IPS-15b (cell line): ENCODE measurements around the gene FASTK.
"Not testable (repeated sequence)": the region's sequence is repeated elsewhere in the genome, so short reads cannot be mapped to it uniquely, and the experiment has no call there.

ENCODE experiments used
- H3K27me3 ChIP-seq: one replicate; pipeline ENCODE4 v1.6.1; 2013; ENCODE audit warnings: low read length; ENCODE audit not compliant: control insufficient read depth, insufficient read depth
- H3K36me3 ChIP-seq: one replicate; pipeline ENCODE4 v1.6.1; 2013; ENCODE audit warnings: low read length; ENCODE audit not compliant: control insufficient read depth, insufficient read depth
- H3K4me1 ChIP-seq: one replicate; pipeline ENCODE4 v1.6.1; 2013; ENCODE audit warnings: mild to moderate bottlenecking, low read length; ENCODE audit not compliant: control insufficient read depth, insufficient read depth
- H3K4me3 ChIP-seq: one replicate; pipeline ENCODE4 v1.5.1; 2013; ENCODE audit warnings: low read depth, low read length
- H3K9ac ChIP-seq: one replicate; pipeline ENCODE4 v1.6.1; 2013; ENCODE audit warnings: low read depth, mild to moderate bottlenecking, low read length
- H3K9me3 ChIP-seq: one replicate; pipeline ENCODE4 v1.6.1; 2013; ENCODE audit warnings: mild to moderate bottlenecking, low read length; ENCODE audit not compliant: control insufficient read depth, insufficient read depth

The FASTK gene

DNA sequence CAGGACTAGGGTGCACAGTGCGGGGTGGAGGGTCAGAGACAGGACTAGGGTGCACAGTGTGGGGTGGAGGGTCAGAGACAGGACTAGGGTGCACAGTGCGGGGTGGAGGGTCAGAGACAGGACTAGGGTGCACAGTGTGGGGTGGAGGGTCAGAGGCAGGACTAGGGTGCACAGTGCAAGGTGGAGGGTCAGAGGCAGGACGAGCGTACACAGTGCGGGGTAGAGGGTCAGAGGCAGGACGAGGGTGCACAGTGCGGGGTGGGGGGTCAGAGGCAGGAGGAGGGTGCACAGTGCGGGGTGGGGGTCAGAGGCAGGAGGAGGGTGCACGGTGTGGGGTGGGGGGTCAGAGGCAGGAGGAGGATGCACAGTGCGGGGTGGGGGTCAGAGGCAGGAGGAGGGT lies 37.2 kb downstream of the FASTK start:
- not testable (repeated sequence) for H3K36me3 ChIP-seq, H3K9ac ChIP-seq

DNA sequence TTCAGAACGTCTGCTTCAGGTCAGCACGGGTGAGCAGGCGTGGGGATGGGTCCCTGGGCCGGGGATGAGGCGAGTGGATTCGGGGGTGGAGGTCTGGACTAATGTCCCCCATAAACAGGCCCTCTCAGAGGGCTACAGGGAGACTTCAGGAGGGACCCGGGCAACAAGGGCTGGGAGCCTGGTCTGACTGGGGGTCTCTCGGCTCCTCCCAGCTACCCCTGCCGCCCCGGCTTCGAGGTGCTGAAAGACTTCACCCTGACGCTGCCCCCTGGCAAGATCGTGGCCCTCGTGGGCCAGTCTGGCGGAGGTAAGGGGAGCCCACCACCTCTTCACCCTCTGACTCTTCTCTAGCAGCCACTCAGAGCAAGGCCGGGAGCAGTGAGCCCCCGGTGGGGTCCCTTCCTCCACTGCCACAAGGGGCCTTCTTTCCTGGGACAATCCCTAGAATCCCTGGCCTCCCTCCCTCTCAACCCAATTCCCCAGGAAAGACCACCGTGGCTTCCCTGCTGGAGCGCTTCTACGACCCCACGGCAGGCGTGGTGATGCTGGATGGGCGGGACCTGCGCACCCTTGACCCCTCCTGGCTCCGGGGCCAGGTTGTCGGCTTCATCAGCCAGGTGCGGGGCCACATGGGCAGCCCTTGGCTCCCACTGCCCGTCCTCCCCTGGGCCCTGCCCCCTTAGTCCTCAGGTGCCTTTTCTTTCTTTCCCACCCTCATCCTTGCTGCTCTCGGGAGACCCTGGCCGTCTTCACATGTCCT lies 39.8 kb downstream of the FASTK start:
- Histone ChIP-seq H3K9ac (no peak overlapping the region), H3K9me3 (no peaks in the 10 kb centered on the region), H3K4me3 (no peak overlapping the region), H3K36me3 (peaks cover 8% of the 10 kb centered on the region), H3K27me3 (no peaks in the 10 kb centered on the region), H3K4me1 (no peaks in the 10 kb centered on the region)

More for the DNA sequence above, 37.2 kb downstream of the FASTK start:
- not testable (repeated sequence) for H3K27me3 ChIP-seq, H3K9me3 ChIP-seq, H3K4me3 ChIP-seq, H3K4me1 ChIP-seq

DNA sequence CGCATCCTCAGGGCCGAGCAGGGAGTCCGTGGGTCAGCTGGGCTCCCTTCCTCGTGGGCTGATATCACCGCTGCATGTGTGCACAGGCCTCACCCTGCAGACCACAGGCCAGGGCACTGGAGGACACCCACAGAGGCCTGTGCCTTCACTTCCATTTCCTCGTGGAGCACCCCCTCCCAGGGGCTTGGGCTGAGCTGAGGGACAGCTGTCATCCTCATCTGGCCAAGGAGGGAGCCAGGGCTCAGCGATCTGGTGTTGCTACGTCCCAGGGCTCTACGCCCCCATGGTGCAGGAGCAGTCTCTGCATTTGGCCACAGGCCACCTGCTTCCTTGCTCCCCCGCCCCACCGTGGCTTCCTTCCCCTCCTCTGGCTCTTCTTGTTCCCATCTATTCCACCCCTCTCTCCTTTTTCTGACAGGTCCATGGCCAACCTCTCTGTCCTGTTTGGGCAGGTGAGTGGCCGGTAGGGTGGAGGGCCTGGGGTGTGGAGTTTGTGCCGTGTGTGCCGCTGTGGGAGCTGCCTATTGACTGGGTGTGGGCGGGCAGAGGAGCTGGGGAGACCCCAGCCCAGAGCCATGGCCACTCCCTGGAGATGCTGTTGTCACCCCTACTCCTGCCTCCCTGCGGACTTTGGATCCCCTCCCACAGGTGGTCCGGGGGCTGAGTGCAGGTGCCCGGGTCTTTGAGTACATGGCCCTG lies 40.6 kb downstream of the FASTK start:
- Histone ChIP-seq H3K36me3 (peaks cover 16% of the 10 kb centered on the region), H3K9ac (no peak overlapping the region), H3K4me3 (no peak overlapping the region)

DNA sequence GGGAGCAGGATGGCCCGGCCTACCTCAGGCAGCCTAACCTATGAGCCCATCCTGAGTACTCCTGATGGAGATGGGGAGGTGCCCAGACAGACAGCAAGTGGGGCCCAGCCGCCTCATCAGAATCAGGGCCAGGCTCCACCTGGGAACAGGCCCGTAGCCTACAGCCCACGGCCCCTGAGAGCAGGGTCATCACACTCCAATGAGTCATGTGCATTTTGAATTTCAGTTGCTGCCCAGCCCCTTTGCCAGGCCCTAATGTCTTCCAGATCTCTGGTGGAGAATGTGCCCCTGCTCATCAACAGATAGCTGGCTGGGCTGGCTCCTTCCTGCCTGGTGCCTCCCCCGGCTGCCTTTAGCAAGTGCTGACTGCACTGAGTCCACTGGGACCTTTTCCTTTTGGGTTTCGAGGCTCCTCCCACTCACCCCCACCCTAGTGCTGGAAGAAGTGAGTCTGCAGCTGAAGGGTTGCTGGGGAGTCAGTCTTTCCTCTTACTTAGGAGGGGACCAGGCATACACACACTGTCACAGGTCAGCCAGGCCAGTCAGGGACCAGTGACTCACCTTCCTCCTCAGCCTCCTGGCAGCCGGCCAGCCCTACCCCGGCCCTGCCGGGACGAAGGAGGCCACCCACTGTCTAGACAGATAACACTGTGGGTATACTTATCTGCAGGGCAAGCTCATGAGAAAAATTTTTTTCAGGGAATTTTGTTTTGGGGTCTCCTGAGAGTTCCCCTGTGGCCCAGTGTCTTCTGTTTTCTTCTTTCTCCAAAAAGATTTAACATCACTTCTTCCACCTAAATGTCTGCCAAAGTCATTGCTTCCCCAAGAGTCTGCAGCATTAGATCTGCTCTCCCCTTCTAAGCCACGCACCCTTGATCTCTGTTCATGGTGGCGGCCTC lies 41.4 kb downstream of the FASTK start:
- Histone ChIP-seq H3K4me1 (no peaks in the 10 kb centered on the region), H3K9me3 (no peaks in the 10 kb centered on the region), H3K4me3 (no peak overlapping the region), H3K36me3 (peaks cover 23% of the 10 kb centered on the region), H3K9ac (no peak overlapping the region), H3K27me3 (no peaks in the 10 kb centered on the region)

More for the DNA sequence above, 40.6 kb downstream of the FASTK start:
- no peaks in the 10 kb centered on the region for H3K9me3 ChIP-seq
- no peaks in the 10 kb centered on the region for H3K27me3 ChIP-seq
- no peaks in the 10 kb centered on the region for H3K4me1 ChIP-seq

DNA sequence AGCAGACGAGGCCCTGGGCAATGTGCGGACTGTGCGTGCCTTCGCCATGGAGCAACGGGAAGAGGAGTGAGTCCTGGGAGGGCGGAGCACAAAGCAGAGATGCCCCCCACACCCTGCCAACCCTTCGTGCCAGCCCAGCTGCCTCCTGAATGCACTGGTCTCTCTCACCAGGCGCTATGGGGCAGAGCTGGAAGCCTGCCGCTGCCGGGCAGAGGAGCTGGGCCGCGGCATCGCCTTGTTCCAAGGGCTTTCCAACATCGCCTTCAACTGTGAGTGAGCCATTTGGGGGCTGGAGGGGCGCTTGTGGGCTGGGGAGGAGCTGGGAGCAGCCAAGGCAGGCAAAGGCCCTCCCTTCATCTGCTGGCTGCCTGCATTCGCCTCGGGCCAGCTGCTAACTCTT lies 44.7 kb downstream of the FASTK start:
- Histone ChIP-seq H3K36me3 (peaks cover 24% of the 10 kb centered on the region), H3K4me3 (no peak overlapping the region), H3K9ac (no peak overlapping the region), H3K9me3 (no peaks in the 10 kb centered on the region), H3K4me1 (no peaks in the 10 kb centered on the region), H3K27me3 (no peaks in the 10 kb centered on the region)

DNA sequence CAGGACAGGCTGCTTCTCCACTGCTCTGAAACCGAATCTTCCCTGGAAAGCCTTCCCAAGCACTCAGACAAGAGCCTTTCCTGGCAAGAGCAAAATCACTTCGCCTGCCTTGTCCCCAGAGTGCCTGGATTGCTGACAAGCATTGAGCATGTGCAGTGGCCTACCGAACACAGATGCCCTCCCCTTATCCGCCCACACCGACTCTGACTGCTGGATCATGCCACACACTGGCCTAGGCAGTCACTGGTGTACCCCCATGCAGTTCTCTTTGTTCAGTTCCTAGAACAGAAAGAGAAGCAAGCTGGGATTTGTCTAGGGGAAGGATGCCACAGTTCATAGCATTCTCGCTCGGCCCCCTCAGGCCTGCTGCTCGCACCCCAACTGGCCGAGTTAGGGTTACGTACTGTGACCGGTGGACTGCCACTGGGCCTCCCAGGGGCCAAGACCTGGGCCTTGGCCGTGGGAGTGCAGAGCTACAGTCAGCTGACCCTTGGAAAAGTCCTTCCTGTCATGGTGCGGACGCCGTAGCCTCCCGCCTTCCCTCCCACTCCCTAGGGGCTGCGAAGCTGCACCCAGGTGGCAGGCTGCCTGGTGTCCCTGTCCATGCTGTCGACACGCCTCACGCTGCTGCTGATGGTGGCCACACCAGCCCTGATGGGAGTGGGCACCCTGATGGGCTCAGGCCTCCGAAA lies 45.4 kb downstream of the FASTK start:
- Histone ChIP-seq H3K9ac (no peak overlapping the region), H3K27me3 (no peaks in the 10 kb centered on the region), H3K4me3 (no peak overlapping the region), H3K36me3 (peaks cover 24% of the 10 kb centered on the region), H3K9me3 (no peaks in the 10 kb centered on the region), H3K4me1 (no peaks in the 10 kb centered on the region)

DNA sequence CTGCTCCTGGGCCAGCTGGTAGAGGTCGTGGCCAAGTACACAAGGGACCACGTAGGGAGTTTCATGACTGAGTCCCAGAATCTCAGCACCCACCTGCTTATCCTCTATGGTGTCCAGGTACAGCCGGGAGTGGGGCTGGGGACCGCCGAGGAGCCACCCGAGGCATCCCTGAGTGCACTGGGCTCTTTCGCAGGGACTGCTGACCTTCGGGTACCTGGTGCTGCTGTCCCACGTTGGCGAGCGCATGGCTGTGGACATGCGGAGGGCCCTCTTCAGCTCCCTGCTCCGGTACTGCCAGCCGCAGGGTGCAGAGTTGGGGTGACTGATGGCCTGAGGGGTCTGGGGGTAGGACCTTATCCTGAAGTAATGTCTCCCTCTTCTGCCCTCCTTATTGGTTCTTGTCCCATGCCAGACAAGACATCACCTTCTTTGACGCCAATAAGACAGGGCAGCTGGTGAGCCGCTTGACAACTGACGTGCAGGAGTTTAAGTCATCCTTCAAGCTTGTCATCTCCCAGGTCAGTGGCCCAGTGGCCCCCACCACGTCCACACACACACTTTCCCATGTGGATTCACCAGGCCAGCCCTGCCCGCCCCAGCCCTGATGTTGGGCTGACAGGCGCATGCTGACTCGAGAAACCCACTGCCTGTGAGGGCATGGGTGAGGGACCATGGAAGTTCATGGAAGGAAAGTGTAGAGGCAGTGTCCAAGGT lies 46.1 kb downstream of the FASTK start:
- no peaks in the 10 kb centered on the region for H3K9me3 ChIP-seq
- no peaks in the 10 kb centered on the region for H3K4me1 ChIP-seq
- no peak overlapping the region for H3K9ac ChIP-seq
- no peak overlapping the region for H3K4me3 ChIP-seq
- peaks cover 24% of the 10 kb centered on the region for H3K36me3 ChIP-seq
- no peaks in the 10 kb centered on the region for H3K27me3 ChIP-seq

DNA sequence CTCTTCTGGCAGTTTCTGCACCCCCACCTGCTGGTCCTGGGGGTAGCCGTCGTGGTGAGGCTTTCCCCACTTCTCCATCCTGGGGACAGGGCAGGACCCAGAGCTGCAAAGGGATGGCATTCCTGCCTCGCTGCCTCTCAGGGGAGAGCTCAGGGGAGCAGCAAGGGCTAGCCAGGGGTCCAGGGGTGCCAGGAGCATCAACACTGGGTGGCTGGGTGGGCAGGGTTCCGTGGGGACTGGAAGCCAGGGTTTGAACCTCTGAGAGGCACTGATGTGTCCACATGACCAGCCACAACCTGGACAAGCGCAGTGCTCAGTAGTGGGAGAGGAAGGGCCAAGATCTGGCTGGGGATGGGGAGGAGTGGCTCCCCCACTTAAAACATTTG lies 46.8 kb downstream of the FASTK start:
- Histone ChIP-seq H3K4me1 (no peaks in the 10 kb centered on the region), H3K36me3 (peaks cover 24% of the 10 kb centered on the region), H3K9ac (no peak overlapping the region)

DNA sequence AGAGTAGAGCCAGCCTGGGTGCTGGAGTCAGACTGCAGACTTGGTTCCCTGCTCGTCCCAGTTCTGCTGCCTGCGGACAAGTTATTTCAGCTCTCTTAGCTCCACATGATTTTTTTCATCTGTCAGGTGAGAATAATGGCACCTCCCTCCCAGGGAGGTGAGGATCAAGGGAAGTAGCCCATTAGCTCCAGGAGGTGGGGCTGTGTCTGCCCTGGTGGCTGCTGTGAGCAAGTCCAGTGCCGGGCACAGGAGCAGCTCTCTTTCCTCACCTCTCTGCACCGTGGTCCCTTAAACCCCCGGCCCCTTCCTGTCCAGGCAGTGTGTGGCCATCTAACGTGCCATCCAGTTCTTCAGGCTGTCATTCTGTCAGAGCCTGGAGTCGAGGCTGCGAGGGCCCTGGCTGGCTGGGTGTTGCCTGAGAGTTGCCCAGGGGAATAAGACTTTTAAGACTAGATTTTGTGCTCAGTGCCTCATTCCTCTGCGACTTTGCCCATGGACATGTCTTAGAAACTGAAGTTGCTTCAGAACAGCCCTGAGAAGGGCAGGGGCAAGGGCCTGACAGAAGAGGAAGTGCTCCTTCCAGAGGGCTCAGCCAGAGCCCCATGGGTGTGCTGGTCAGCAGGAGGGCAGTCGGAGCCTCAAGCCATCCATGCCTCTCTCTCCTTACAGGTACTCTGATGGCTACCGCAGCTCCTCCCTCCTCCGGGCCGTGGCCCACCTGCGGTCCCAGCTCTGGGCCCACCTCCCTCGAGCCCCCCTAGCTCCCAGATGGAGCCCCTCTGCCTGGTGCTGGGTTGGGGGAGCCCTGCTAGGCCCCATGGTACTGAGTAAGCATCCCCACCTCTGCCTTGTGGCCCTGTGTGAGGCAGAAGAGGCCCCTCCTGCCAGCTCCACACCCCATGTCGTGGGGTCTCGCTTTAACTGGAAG lies 47.4 kb downstream of the FASTK start:
- H3K4me3 ChIP-seq: no peak overlapping the region
- no peak overlapping the region for H3K9ac ChIP-seq
- H3K36me3 ChIP-seq: peaks cover 24% of the 10 kb centered on the region
- H3K27me3 ChIP-seq: no peaks in the 10 kb centered on the region
- H3K4me1 ChIP-seq: no peaks in the 10 kb centered on the region
- H3K9me3 ChIP-seq: no peaks in the 10 kb centered on the region

More for the DNA sequence above, 46.8 kb downstream of the FASTK start:
- Histone ChIP-seq H3K4me3 (no peak overlapping the region), H3K27me3 (no peaks in the 10 kb centered on the region), H3K9me3 (no peaks in the 10 kb centered on the region)

DNA sequence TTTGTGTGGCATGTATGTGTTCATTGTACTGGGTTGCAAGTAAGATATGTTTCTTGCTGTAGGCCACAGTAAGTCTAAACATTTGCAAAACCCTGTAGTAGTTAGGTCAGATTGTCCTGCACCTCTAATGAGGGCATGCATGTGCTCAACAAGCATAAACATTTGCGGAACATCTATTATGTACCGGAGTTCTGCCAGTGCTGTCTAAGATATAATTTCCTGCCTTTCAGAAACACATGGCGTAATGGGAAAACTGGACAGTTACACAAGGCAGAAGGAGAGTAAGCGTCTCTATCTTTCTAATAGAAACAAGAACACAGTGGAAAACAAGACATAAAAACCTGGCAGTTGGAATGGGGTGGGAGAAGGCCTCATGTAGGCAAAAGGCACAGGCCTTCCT lies 49.6 kb downstream of the FASTK start:
- peaks cover 10% of the 10 kb centered on the region for H3K4me1 ChIP-seq
- H3K36me3 ChIP-seq: peaks cover 17% of the 10 kb centered on the region
- H3K27me3 ChIP-seq: peaks cover 4% of the 10 kb centered on the region
- no peaks in the 10 kb centered on the region for H3K9me3 ChIP-seq
- no peak overlapping the region for H3K4me3 ChIP-seq
- no peak overlapping the region for H3K9ac ChIP-seq
